Lower lobe of right lung (tissue), 2 donors: Measurements from ENCODE around the gene PEMT. TPM values are rescaled to one million over a fixed set of nuclear protein-coding genes. Genes with fewer than 3 reads are reported as not detected.

Source experiments
- ATAC-seq, 2 donors: fragments of 200-7000 bp; cut with Tn5 transposase; one replicate each; pipeline ENCODE4 v1.9.1; 2020 to 2022; ENCODE audit warnings: mild to moderate bottlenecking in 2 of 2, moderate library complexity in 2 of 2
- DNase-seq: peaks from one replicate; pipeline ENCODE4 v3.0.0-alpha.2; 2020
- H3K27ac ChIP-seq: fragments of 200-600 bp; one replicate; pipeline ENCODE4 v1.8.0; 2022
- H3K27me3 ChIP-seq: fragments of 200-600 bp; one replicate; pipeline ENCODE4 v1.8.0; 2022; ENCODE audit warnings: low read depth
- H3K36me3 ChIP-seq: fragments of 200-600 bp; one replicate; pipeline ENCODE4 v1.8.0; 2022; ENCODE audit warnings: mild to moderate bottlenecking
- H3K4me1 ChIP-seq: fragments of 200-600 bp; one replicate; pipeline ENCODE4 v1.8.0; 2022
- H3K4me3 ChIP-seq: fragments of 200-600 bp; one replicate; pipeline ENCODE4 v1.8.0; 2022; ENCODE audit warnings: mild to moderate bottlenecking
- H3K9me3 ChIP-seq: fragments of 200-600 bp; one replicate; pipeline ENCODE4 v1.8.0; 2022
- intact Hi-C: fragments of 100-400 bp; cut with DNase I; formaldehyde crosslinking; loops from one replicate; pipeline ENCODE4 v1.11.0; 2022
- total RNA-seq: library from RNA; stranded (reverse); fragmentation: NEBNext Ultra II Directional; extraction: Animal tissue kit (Norgen Biotek cat#: 25700); gene quantifications from one replicate; pipeline ENCODE4 v1.2.1, GENCODE V29; 2021
- TF ChIP-seq, protein P1 (sequence below): fragments of 200-600 bp; IDR thresholded peaks from one replicate; pipeline ENCODE4 v1.8.0; 2022; ENCODE audit warnings: antibody characterized with exemption, mild to moderate bottlenecking
- donor health status: DM: no; HTN: yes; CAD: no; lungs with severe emphysema.

Gene PEMT
- total RNA-seq, 1 donor from 2014 or later: 20.1 TPM

DNA sequence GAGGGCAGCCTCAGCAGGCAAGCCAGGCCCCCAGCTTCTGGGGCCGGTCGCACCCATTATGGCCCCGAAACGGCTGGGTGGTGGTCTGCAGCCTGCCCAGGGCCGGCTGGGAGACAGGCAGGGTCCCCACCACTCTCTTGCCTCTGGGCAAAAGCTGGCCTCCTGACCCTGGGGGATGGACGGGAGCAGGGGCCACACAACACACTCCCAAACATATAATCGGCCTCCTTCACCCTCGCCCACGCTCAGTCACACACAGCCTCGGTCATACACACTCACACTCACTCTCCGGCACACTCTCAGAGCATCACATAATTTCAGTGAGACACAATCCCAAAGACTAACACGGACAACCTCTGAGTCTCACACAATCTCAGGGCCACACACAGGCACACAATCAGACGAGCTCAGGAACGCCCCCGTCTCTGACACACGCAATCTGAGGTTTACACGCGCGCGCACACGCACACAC, 589 bp downstream of the PEMT start:
- Histone ChIP-seq H3K27ac (peak overlapping the region; percentile 96), H3K4me3 (peak overlapping the region; percentile 94), H3K4me1 (peaks cover 26% of the 10 kb centered on the region), H3K9me3 (no peaks in the 10 kb centered on the region), H3K27me3 (no peaks in the 10 kb centered on the region), H3K36me3 (no peaks in the 10 kb centered on the region)
- TF ChIP-seq, protein P1, sequence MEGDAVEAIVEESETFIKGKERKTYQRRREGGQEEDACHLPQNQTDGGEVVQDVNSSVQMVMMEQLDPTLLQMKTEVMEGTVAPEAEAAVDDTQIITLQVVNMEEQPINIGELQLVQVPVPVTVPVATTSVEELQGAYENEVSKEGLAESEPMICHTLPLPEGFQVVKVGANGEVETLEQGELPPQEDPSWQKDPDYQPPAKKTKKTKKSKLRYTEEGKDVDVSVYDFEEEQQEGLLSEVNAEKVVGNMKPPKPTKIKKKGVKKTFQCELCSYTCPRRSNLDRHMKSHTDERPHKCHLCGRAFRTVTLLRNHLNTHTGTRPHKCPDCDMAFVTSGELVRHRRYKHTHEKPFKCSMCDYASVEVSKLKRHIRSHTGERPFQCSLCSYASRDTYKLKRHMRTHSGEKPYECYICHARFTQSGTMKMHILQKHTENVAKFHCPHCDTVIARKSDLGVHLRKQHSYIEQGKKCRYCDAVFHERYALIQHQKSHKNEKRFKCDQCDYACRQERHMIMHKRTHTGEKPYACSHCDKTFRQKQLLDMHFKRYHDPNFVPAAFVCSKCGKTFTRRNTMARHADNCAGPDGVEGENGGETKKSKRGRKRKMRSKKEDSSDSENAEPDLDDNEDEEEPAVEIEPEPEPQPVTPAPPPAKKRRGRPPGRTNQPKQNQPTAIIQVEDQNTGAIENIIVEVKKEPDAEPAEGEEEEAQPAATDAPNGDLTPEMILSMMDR: no peak
- ATAC-seq: no peak
- intact Hi-C loops: no loop called here
- DNase-seq: no peak

DNA sequence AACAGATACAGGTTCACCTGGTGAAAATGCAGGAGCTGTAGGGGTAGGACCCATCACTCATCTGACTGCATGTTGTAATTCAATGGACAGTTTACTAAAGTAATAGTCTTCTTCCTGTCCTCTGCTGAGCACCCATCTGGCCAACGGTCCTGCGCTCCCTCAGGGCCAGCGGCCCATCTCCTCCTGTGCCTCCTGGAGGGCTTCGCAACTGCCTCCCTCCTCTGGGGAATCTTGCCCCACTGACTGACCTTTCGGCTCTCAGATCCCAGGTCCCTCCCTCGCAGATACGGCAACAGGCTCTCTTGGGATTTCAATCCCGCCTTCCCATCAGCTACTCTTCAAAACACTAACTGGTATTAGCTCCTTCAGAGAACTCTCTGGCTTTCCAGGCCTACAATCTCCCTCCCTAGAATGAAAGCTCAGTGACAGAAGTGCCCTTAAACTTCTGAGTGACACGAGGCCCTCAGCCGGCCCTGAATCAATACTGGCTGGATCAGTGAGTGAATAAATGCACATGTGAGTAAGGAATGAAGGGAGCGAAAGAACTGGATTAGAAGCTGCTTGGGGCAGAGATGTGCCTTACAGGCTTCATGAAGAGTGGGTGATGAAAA, 1.3 kb downstream of the PEMT start:
- Histone ChIP-seq H3K27me3 (no peaks in the 10 kb centered on the region), H3K36me3 (no peaks in the 10 kb centered on the region), H3K9me3 (no peaks in the 10 kb centered on the region), H3K4me1 (peaks cover 26% of the 10 kb centered on the region), H3K27ac (peak overlapping the region; percentile 96), H3K4me3 (peak overlapping the region; percentile 94)
- TF ChIP-seq, protein P1: no peak
- intact Hi-C loops: no loop called here
- ATAC-seq (no peak), DNase-seq (no peak)

DNA sequence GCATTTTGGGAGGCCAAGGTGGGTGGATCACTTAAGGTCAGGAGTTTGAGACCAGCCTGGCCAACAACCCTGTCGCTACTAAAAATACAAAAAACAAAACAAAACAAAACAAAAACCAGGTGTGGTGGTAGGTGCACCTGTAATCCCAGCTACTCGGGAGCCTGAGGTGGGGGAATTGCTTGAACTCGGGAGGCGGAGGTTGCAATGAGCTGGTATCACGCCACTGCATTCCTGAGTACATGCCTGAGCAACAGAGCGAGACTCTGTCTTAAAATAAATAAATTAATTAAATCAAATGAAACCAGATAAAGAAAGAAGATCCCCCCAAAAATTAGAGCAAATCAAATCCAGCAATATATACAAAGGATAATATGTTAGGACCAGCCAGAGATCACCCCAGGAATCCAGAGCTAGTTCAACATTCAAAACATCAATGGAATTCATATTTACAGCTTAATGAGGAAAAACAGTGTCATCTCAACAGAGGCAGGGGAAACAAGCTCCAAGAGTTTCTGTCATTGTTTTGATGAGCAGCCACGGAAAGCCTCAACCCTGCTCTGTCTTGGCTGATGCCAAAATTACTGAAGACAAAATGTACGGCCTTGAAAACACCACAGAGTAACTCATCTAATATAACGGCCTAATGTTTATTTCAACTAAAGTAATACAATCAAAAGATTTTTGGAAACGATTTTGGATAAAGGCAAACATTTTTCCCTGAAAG, 3.7 kb downstream of the PEMT start:
- no peak for ATAC-seq
- H3K4me3 ChIP-seq: no peak overlapping the region
- H3K27me3 ChIP-seq: no peaks in the 10 kb centered on the region
- H3K27ac ChIP-seq: peak overlapping the region; percentile 56
- intact Hi-C loops: no loop called here
- H3K9me3 ChIP-seq: no peaks in the 10 kb centered on the region
- peaks cover 16% of the 10 kb centered on the region for H3K4me1 ChIP-seq
- no peak for DNase-seq
- no peaks in the 10 kb centered on the region for H3K36me3 ChIP-seq
- TF ChIP-seq, protein P1: no peak

DNA sequence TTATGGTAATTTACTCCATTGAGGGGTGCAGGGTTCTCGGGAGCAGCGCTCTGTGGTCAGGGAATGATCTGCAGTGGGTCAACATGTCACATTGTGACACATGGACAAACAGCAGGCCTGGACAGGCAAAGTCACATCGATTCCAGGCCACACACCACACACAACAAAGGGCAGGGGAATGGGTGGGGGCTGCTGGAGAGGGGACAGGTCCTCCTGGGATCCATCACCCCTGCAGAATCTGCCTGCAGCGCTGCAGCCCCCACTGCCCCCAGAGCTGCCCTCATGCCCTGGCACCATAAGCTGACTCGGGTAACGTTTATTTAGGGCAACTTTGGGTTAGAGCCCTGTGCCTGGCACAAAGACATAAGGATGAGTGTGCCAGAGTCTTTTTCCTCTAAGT, 9.1 kb downstream of the PEMT start:
- no peaks in the 10 kb centered on the region for H3K36me3 ChIP-seq

DNA sequence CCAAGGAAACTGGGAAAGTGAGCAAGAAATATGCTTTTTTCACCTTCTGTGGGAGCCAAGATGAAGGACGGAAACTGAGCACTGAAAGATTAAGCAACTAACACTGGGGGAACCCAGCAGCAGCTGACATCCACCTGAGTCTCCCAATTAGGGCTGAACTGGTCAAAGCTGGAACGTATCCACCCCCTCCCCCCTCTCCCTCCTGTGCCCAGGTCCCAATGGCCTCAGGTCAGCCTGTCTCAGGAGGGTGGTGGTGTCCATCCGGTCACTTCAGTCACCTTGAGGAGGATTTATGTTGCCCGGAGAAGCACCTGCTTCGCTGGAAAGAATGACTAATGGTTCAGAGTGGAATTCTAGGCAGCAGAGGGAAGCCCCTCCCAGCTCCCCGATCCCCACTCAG, 10.0 kb downstream of the PEMT start:
- H3K4me1 ChIP-seq: no peaks in the 10 kb centered on the region
- H3K9me3 ChIP-seq: no peaks in the 10 kb centered on the region
- intact Hi-C loops: no loop called here
- no peaks in the 10 kb centered on the region for H3K36me3 ChIP-seq
- no peak overlapping the region for H3K4me3 ChIP-seq
- H3K27ac ChIP-seq: no peak overlapping the region
- ATAC-seq (no peak), DNase-seq (no peak)
- no peaks in the 10 kb centered on the region for H3K27me3 ChIP-seq
- TF ChIP-seq, protein P1: no peak

More for the DNA sequence above, 9.1 kb downstream of the PEMT start:
- intact Hi-C loops: no loop called here
- Histone ChIP-seq H3K27me3 (no peaks in the 10 kb centered on the region), H3K9me3 (no peaks in the 10 kb centered on the region), H3K4me1 (no peaks in the 10 kb centered on the region), H3K4me3 (no peak overlapping the region), H3K27ac (no peak overlapping the region)
- ATAC-seq: no peak
- DNase-seq: no peak
- TF ChIP-seq, protein P1: no peak
